Measurements from ENCODE around the gene ATP6AP1. TPM values are rescaled to one million over a fixed set of nuclear protein-coding genes. Genes with fewer than 3 reads are reported as not detected.

Gene ATP6AP1
- total and polyA plus RNA-seq, 9 of the 15 experiments (the other 6 are each of a cell fraction or from before 2014, with no cell fraction given): 8.3 to 90.5 (median 52.9) TPM

- TF ChIP-seq SNAPC5 (CRISPR knock-in tag; IDR thresholded peaks at IDR 0.05) (no peak), HLTF (IDR thresholded peaks at IDR 0.05) (peak; percentile 42; the same call in 1 of the 2 replicates), MCM5 (IDR thresholded peaks at IDR 0.05; ENCODE audit: low read depth) (no peak), KLF13 (tag; IDR thresholded peaks at IDR 0.05; ENCODE audit: borderline replicate concordance, low read depth) (no peak), GATAD2B (IDR thresholded peaks at IDR 0.05; ENCODE audit: borderline replicate concordance) (no peak), ATF6 (CRISPR knock-in tag; IDR thresholded peaks at IDR 0.05) (no peak), E2F8 (IDR thresholded peaks at IDR 0.05; ENCODE audit: low read depth, partially characterized antibody) (no peak), ZNF408 (CRISPR knock-in tag; IDR thresholded peaks at IDR 0.05; ENCODE audit: low read depth) (no peak), TBL1XR1 (IDR thresholded peaks at IDR 0.05; ENCODE audit: low read length in 2 of 2) (no peak), RERE (CRISPR knock-in tag; IDR thresholded peaks at IDR 0.05; ENCODE audit: borderline replicate concordance) (no peak), BRF2 (IDR thresholded peaks at IDR 0.05; ENCODE audit: borderline replicate concordance, insufficient read depth, insufficient read length) (no peak), WHSC1 (IDR thresholded peaks at IDR 0.05; ENCODE audit: low read length) (no peak), SRSF3 (IDR thresholded peaks at IDR 0.05; ENCODE audit: insufficient read depth, low read length) (no peak)
Observed at GRCh38 chrX:154428176-154429171, at the start of gene ATP6AP1 (continued).

Measured in K562 (cell line).